SKM-1 (cell line): ENCODE data around the gene CCNA1.

Source experiments
- DNase-seq: peaks from one replicate; lab custom pipeline; 2025; ENCODE audit not compliant: unreplicated experiment; lab: John Stamatoyannopoulos, UW

CCNA1 gene

DNA sequence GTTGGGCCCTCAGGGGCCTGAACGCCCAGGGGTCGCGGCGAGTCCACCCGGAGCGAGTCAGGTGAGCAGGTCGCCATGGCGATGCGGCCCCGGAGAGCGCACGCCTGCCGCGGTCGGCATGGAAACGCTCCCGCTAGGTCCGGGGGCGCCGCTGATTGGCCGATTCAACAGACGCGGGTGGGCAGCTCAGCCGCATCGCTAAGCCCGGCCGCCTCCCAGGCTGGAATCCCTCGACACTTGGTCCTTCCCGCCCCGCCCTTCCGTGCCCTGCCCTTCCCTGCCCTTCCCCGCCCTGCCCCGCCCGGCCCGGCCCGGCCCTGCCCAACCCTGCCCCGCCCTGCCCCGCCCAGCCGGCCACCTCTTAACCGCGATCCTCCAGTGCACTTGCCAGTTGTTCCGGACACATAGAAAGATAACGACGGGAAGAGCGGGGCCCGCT is at the start of gene CCNA1:
CCNA1 (plus strand) TSS at position 390 of the 439 bp plus-strand sequence. CDS start 562 bp downstream, outside the sequence.
- no peak for DNase-seq

DNA sequence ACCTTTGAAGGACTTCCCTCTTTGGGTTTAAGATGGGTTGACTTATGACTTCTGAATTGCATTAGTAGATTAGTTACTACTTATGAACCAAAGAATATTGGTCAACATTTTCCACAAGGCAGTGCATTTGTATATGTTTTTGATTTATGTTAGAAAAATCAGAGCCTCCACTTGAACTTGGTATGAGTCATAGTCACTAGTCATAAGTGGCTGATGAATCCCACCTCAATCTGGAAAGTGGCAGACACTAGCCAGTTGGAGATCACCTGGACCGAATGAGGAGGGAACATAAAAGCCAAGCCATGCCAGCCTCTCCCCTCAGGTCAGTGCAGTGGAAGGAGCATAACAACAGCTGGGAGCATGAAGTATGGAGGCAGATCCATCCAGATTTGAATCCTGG is 46.8 kb upstream of the CCNA1 start:
- no peak for DNase-seq

DNA sequence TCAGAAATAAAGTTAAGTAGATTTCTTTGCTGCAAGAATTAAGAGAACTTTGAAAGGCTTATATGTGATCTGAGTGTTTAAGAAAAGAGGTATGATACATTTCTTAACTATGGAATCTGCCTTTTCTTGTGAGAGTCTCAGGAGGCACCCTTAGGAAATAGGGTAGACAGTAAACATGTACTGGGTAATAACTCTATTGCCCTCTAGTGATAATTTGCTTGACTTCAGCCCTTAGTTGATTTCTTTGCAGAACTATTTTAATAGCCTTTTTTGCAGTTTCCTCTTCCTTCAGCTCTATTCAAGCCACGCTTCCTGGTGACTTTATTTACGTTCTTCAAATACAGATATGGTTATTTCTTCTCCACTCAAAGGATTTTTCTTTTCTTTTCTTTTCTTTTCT is 37.0 kb upstream of the CCNA1 start:
- DNase-seq: peak; percentile 33

- DNase-seq: no peak
Observed at GRCh38 chr13:36405151-36405550, 27.1 kb upstream of the CCNA1 start.

- no peak for DNase-seq
Observed at GRCh38 chr13:36412736-36413135, 19.6 kb upstream of the CCNA1 start.

- no peak for DNase-seq
Observed at GRCh38 chr13:36413161-36413560, 19.1 kb upstream of the CCNA1 start.

- DNase-seq: no peak
Observed at GRCh38 chr13:36414461-36414860, 17.8 kb upstream of the CCNA1 start.

- DNase-seq: no peak
Observed at GRCh38 chr13:36417331-36417730, 15.0 kb upstream of the CCNA1 start.

DNA sequence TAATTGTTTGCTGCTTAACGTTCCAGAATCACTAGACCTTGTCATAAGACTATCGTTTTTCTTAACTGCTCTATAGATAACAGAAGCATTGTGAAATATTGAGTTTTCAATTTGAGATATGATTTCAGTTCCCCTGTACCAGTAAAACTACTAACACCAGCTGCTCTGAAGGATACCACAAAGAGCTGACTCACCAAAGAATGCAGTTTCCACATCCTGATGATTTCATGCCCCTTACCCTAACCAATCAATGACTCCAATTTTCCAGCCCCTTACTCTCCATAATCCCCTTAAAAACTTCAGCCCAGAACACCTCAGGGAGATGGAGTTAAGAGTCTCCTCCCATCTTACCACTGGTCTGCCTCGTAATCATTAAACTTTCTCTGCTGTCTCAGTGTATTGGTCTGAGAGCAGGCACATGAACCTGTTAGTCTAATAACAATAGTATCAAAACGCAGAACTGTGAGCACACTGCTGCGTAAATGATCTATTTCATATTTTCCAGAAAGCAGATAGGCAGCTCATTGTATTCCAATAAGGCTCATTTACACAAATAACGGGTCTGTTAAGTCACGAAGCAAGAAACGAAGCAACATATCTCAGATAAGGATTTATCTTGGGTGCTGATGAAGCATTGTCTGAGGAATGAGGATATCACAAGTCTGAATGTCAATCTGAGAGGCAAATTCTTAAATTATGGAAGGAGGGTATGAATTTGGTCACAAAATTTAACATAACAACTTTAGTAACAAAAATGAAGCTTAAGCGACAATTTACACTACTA is 14.1 kb upstream of the CCNA1 start:
- DNase-seq: peak; percentile 75

- DNase-seq: peak; percentile 86
Observed at GRCh38 chr13:36420437-36420891, 11.8 kb upstream of the CCNA1 start.

DNA sequence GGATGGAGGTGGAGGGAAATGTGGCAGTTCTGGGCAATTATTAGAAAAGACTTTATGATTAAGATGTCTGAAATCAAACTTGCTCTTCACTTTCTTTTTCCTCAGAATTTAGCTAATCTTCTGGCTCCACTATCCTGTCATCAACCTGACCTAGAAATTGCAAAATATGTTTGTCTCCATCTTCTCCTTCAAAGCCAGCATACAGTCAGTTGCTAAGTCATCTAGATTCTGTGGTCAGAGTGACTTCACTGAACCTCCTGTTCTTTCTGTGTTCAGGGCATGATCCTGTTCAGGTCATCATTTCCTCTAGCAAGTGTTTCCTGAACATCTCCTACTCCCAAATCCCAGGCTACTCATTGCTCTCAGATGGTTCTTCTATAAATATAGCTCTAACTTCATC is 10.8 kb upstream of the CCNA1 start:
- peak; percentile 67 for DNase-seq

DNA sequence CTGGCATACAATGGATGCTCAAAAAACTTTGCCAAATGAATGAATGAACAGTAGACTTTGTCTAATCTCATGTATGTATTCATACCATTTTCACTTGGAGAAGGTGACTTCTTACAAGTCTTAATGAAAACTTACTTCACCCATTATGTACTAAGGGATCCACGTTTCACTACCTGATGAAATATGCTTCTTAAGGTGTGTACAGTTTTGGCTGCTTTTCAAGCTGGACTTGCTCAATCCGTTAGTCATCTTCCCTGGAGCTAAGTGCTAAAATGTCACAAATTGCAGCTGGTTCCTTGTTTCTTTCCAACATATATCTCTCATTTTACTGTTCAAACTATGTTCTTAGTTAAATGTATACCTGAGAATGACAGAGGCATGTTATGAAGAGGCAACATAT is 4.2 kb upstream of the CCNA1 start:
- no peak for DNase-seq

- no peak for DNase-seq
Observed at GRCh38 chr13:36430247-36431203, 1.8 kb upstream of the CCNA1 start.

- no peak for DNase-seq
Observed at GRCh38 chr13:36431204-36432105, 840 bp upstream of the CCNA1 start.

DNA sequence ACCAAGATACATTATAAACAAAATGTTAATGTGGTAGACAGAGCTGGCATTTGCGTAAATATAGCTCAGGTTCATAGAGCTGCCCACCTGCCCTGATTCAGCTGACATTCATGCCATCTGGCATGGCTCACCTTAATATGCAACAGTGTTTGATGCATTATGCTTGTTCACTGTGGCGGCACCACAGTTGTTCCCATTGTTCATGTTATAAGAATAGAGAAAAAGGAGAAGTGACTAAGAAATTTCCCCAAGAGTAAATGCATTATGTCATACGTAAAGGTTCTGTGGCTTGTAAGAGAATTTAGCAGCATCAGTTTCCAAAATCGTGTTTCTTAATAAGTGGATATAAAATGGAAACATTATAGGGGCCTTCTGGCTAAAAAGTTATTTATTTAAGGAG is 4.5 kb downstream of the CCNA1 start:
- peak; percentile 70 for DNase-seq

- no peak for DNase-seq
Observed at GRCh38 chr13:36438594-36439483, 6.5 kb downstream of the CCNA1 start.

GRCh38 chr13:36445278-36445677 is 13.0 kb downstream of the CCNA1 start:
- no peak for DNase-seq

GRCh38 chr13:36445891-36446351 is 13.6 kb downstream of the CCNA1 start:
- no peak for DNase-seq

GRCh38 chr13:36447501-36447900 is 15.2 kb downstream of the CCNA1 start:
- no peak for DNase-seq

GRCh38 chr13:36450534-36450933 is 18.2 kb downstream of the CCNA1 start:
- DNase-seq: no peak
